Measurements from ENCODE around the gene PINLYP.

DNA sequence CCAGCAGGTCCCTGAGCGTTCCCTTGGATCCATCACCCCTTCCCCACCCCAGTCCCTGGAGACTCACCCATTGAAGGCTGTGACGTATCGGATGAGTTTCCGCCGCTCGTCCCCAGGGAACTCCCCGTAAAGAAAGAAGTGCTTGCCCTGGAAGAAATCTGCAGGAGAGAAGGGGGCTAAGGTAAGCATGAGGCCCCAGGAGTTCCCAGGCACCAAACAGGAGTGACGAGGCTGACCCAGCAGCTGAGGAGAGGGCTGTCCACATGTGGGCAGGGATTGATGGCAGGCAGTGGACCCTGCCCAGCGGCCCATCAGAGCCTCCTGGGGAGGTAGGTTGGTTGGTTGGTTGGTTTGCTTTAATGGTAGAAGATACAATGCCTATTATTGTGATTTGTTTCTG is 31.5 kb upstream of the PINLYP start:
- TF ChIP-seq EZH2phosphoT487 (IDR thresholded peaks at IDR 0.05; ENCODE audit: borderline replicate concordance, low read depth, low read length), result no peak
- TF ChIP-seq, protein P1, sequence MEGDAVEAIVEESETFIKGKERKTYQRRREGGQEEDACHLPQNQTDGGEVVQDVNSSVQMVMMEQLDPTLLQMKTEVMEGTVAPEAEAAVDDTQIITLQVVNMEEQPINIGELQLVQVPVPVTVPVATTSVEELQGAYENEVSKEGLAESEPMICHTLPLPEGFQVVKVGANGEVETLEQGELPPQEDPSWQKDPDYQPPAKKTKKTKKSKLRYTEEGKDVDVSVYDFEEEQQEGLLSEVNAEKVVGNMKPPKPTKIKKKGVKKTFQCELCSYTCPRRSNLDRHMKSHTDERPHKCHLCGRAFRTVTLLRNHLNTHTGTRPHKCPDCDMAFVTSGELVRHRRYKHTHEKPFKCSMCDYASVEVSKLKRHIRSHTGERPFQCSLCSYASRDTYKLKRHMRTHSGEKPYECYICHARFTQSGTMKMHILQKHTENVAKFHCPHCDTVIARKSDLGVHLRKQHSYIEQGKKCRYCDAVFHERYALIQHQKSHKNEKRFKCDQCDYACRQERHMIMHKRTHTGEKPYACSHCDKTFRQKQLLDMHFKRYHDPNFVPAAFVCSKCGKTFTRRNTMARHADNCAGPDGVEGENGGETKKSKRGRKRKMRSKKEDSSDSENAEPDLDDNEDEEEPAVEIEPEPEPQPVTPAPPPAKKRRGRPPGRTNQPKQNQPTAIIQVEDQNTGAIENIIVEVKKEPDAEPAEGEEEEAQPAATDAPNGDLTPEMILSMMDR (conservative IDR thresholded peaks at IDR 0.05; ENCODE audit: low read length), result no peak
